ENCODE results near the gene SASH1. TPM values are rescaled to one million over a fixed set of nuclear protein-coding genes. Genes with fewer than 3 reads are reported as not detected.

SASH1 gene
- total and polyA plus RNA-seq, 9 of the 15 experiments (the other 6 are each of a cell fraction or from before 2014, with no cell fraction given) = 0.35 to 3.5 (median 1.6) TPM

DNA sequence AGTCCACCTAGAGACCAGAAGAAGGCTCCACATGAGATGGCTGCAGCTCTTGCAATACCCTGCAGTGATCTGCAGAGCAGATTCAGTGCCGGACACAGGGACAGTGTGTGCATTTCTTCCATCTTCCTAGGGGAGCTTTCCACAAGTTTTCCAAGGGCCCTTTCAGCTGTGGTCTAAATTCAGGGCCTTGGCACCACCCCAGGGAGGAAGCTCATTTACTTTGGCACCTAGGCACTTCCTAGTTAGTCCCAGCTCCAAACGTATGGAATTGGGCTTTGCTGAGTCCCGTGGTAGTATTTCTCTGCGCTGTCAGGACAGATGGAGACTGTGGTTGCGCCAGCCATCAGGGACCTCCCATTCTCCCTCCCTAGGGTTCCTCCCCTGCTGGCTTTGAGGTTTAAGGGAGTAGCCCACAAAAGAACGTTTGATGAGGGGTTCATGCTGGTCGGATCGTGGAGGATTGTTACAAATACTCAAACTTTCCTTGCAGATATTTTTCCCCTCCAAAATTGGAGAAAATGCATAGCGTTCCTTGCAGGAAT is 221.9 kb downstream of the SASH1 start (continued):
- no peak for TF ChIP-seq CCNT2 (IDR thresholded peaks at IDR 0.05; ENCODE audit: borderline replicate concordance, extremely low read depth, insufficient read length, low read depth, low read length)

DNA sequence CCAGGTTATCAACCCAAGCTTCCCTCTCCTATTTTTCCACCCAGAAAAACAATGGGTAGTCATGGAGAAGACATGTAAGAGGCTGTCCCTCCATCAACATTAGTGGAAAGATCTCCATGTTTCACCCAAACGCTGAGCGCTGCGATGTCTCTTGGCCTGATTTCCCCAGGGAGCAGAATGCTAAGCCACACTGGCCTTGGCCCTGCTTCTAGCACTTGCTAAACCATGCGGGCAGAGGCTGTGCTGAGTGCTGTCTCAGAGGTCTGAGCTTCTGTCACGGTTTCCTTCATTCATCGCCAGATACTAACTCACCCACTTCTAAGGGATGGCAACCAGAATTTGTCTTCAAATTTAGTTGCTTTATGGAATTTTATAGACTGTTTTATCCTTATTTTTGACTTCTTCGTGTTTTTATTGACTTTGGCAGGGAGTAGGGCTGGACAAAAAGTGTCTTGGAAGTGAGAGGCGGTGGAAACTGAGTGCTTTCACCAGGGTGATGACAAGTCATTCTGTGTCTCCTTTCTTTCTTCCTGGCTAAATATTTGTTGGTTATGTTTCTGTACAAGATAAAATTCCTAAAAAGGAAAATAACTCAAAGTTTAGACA is 222.8 kb downstream of the SASH1 start:
- Histone ChIP-seq H3K9me3 (replicated peaks; ENCODE audit: control insufficient read depth, insufficient read depth, low read depth, low read length) (no peaks in the 10 kb centered on the region), H2AFZ (ENCODE audit: low read depth, low read length) (no peak overlapping the region), H3K4me2 (ENCODE audit: insufficient read depth, low read length) (no peak overlapping the region), H4K20me1 (replicated peaks; ENCODE audit: control insufficient read depth, insufficient read depth, low read length) (no peaks in the 10 kb centered on the region), H3K27me3 (ENCODE audit: control insufficient read depth in 2 of 2, insufficient read depth in 2 of 2, low read length in 2 of 2) (peaks cover 21 to 40% of the 10 kb centered on the region in 2 experiments), H3K27ac (ENCODE audit: extremely low read depth, low read depth, low read length) (no peak overlapping the region), H3K4me1 (replicated peaks in 1 of 2; ENCODE audit: control insufficient read depth in 2 of 2, insufficient read depth in 2 of 2, low read length in 2 of 2) (no peaks in the 10 kb centered on the region), H3K36me3 (ENCODE audit: control insufficient read depth, insufficient read depth, low read length) (no peaks in the 10 kb centered on the region), H3K9me1 (ENCODE audit: control insufficient read depth, insufficient read depth, low read length) (no peaks in the 10 kb centered on the region), H3K9ac (ENCODE audit: insufficient read depth in 1 of 2, low read depth in 2 of 2, low read length in 2 of 2) (no peak overlapping the region), H3K79me2 (ENCODE audit: control insufficient read depth, insufficient read depth, low read length) (no peaks in the 10 kb centered on the region), H3K4me3 (no peak overlapping the region)
- ATAC-seq (no peak), DNase-seq (ENCODE audit: extremely low read depth in 1 of 4, low spot score in 3 of 4) (no peak), FAIRE-seq (no peak)
- WGBS (ENCODE audit: insufficient coverage, low coverage, missing lambda C conversion rate) = 0% methylated on average over 7 of the region's 8 CpGs
- intact Hi-C loops (cut with micrococcal nuclease) = no loop called here
- in situ Hi-C loops (cut with MboI) = loop anchor here (25.0 kb wide), 1 partner anchor 872 kb away; no protein-coding TSS in a partner anchor
- BruUV-seq (replicated peaks) = no TSS peak
- ChIA-PET CTCF (ENCODE audit: low intra/inter-chr PET ratio) (no interaction called here), POLR2A (interaction anchor here (0.6 kb wide), 1 partner anchor 408 kb away, joined by 3 read pairs; no protein-coding TSS in a partner anchor)
- TF ChIP-seq ZNF695 (CRISPR knock-in tag; IDR thresholded peaks at IDR 0.05) (no peak), SREBF2 (CRISPR knock-in tag; IDR thresholded peaks at IDR 0.05) (no peak), XRCC4 (IDR thresholded peaks at IDR 0.05; ENCODE audit: extremely low read depth, insufficient read depth, insufficient read length) (no peak), CBX3 (IDR thresholded peaks at IDR 0.05; ENCODE audit: borderline replicate concordance in 1 of 2, low read length in 2 of 2) (no peak), ZNF644 (tag; IDR thresholded peaks at IDR 0.05; ENCODE audit: low read depth) (no peak), NCOA1 (IDR thresholded peaks at IDR 0.05; ENCODE audit: low read depth) (no peak), TFAM (CRISPR knock-in tag; conservative IDR thresholded peaks at IDR 0.05) (no peak)
- TF ChIP-seq, protein P1, sequence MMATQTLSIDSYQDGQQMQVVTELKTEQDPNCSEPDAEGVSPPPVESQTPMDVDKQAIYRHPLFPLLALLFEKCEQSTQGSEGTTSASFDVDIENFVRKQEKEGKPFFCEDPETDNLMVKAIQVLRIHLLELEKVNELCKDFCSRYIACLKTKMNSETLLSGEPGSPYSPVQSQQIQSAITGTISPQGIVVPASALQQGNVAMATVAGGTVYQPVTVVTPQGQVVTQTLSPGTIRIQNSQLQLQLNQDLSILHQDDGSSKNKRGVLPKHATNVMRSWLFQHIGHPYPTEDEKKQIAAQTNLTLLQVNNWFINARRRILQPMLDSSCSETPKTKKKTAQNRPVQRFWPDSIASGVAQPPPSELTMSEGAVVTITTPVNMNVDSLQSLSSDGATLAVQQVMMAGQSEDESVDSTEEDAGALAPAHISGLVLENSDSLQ (IDR thresholded peaks at IDR 0.05) = no peak
